Activated B cell treated with CpG ODN at 0.5 μM for 24 hours (primary cell): ENCODE measurements around the gene ZFHX2. TPM values are rescaled to one million over a fixed set of nuclear protein-coding genes. Genes with fewer than 3 reads are reported as not detected.

Experiments used
- ATAC-seq: fragments of 200-7000 bp; cut with Tn5 transposase; one replicate; pipeline ENCODE4 v1.10.0; 2021; ENCODE audit warnings: low read depth, mild to moderate bottlenecking, moderate library complexity
- CTCF ChIA-PET: fragments of 350-600 bp; sonication (Branson Sonifier 250); formaldehyde crosslinking; loops from one replicate; lab custom pipeline; 2021; ENCODE audit warnings: antibody characterized with exemption; lab: Charles Lee
- POLR2A ChIA-PET: fragments of 350-600 bp; sonication (Branson Sonifier 250); formaldehyde crosslinking; loops from one replicate; lab custom pipeline; 2021; ENCODE audit warnings: antibody characterized with exemption; lab: Charles Lee
- DNase-seq: peaks from one replicate; pipeline ENCODE4 v3.0.0; 2022
- H3K27ac Mint-ChIP-seq: one replicate; pipeline ENCODE4 v1.8.0; 2020; ENCODE audit warnings: mixed read lengths
- H3K27me3 Mint-ChIP-seq: one replicate; pipeline ENCODE4 v1.8.0; 2021; ENCODE audit warnings: mixed read lengths
- H3K36me3 Mint-ChIP-seq: one replicate; pipeline ENCODE4 v1.8.0; 2021; ENCODE audit warnings: low read depth, mixed read lengths
- H3K4me1 Mint-ChIP-seq: one replicate; pipeline ENCODE4 v1.8.0; 2021; ENCODE audit warnings: mixed read lengths
- H3K4me3 Mint-ChIP-seq: one replicate; pipeline ENCODE4 v1.8.0; 2020; ENCODE audit warnings: mild to moderate bottlenecking, mixed read lengths
- H3K9me3 Mint-ChIP-seq: one replicate; pipeline ENCODE4 v1.8.0; 2020; ENCODE audit warnings: mixed read lengths
- intact Hi-C: fragments of 100-400 bp; cut with micrococcal nuclease; formaldehyde crosslinking; loops from one replicate; pipeline ENCODE4 v1.15.1; 2024
- total RNA-seq: library from RNA; stranded (reverse); gene quantifications from 2 replicates; pipeline ENCODE4 v1.2.3, GENCODE V29; 2022
- TF ChIP-seq, protein P1 (sequence below): fragments of 200-600 bp; IDR thresholded peaks from one replicate; pipeline ENCODE4 v1.8.0; 2022; ENCODE audit warnings: antibody characterized with exemption, mild to moderate bottlenecking

Gene ZFHX2
- total RNA-seq, 1 donor from 2014 or later: 2.6 TPM

- CTCF ChIA-PET: no interaction called here
- POLR2A ChIA-PET: no interaction called here
- H3K27ac Mint-ChIP-seq: no peak overlapping the region
Measured at GRCh38 chr14:23528555-23528954, 23.0 kb downstream of the ZFHX2 start.

GRCh38 chr14:23525611-23526010, 26.0 kb downstream of the ZFHX2 start:
- DNase-seq: no peak
- POLR2A ChIA-PET: no interaction called here
- CTCF ChIA-PET: no interaction called here
- Mint-ChIP-seq H3K4me1 (no peaks in the 10 kb centered on the region), H3K36me3 (no peaks in the 10 kb centered on the region), H3K4me3 (no peak overlapping the region), H3K27ac (no peak overlapping the region), H3K9me3 (no peaks in the 10 kb centered on the region), H3K27me3 (no peaks in the 10 kb centered on the region)
- TF ChIP-seq, protein P1, sequence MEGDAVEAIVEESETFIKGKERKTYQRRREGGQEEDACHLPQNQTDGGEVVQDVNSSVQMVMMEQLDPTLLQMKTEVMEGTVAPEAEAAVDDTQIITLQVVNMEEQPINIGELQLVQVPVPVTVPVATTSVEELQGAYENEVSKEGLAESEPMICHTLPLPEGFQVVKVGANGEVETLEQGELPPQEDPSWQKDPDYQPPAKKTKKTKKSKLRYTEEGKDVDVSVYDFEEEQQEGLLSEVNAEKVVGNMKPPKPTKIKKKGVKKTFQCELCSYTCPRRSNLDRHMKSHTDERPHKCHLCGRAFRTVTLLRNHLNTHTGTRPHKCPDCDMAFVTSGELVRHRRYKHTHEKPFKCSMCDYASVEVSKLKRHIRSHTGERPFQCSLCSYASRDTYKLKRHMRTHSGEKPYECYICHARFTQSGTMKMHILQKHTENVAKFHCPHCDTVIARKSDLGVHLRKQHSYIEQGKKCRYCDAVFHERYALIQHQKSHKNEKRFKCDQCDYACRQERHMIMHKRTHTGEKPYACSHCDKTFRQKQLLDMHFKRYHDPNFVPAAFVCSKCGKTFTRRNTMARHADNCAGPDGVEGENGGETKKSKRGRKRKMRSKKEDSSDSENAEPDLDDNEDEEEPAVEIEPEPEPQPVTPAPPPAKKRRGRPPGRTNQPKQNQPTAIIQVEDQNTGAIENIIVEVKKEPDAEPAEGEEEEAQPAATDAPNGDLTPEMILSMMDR: no peak
- intact Hi-C loops: no loop called here
- ATAC-seq: no peak

More at GRCh38 chr14:23528555-23528954, 23.0 kb downstream of the ZFHX2 start:
- TF ChIP-seq, protein P1: no peak
- H3K36me3 Mint-ChIP-seq: no peaks in the 10 kb centered on the region
- H3K27me3 Mint-ChIP-seq: no peaks in the 10 kb centered on the region
- no peak overlapping the region for H3K4me3 Mint-ChIP-seq
- no peaks in the 10 kb centered on the region for H3K4me1 Mint-ChIP-seq
- ATAC-seq (no peak), DNase-seq (no peak)
- H3K9me3 Mint-ChIP-seq: no peaks in the 10 kb centered on the region
- intact Hi-C loops: no loop called here

GRCh38 chr14:23524954-23525353, 26.6 kb downstream of the ZFHX2 start:
- ATAC-seq (no peak), DNase-seq (no peak)
- H3K27me3 Mint-ChIP-seq: no peaks in the 10 kb centered on the region
- ChIA-PET CTCF (no interaction called here), POLR2A (no interaction called here)
- TF ChIP-seq, protein P1: no peak
- H3K9me3 Mint-ChIP-seq: no peaks in the 10 kb centered on the region
- H3K4me3 Mint-ChIP-seq: no peak overlapping the region
- H3K27ac Mint-ChIP-seq: no peak overlapping the region
- intact Hi-C loops: no loop called here
- H3K36me3 Mint-ChIP-seq: no peaks in the 10 kb centered on the region
- H3K4me1 Mint-ChIP-seq: no peaks in the 10 kb centered on the region

GRCh38 chr14:23523229-23524016, 28.1 kb downstream of the ZFHX2 start:
- H3K27ac Mint-ChIP-seq: no peak overlapping the region
- ChIA-PET POLR2A (no interaction called here), CTCF (no interaction called here)
- H3K36me3 Mint-ChIP-seq: peaks cover 2% of the 10 kb centered on the region
- no peaks in the 10 kb centered on the region for H3K27me3 Mint-ChIP-seq
- H3K9me3 Mint-ChIP-seq: no peaks in the 10 kb centered on the region
- no peak overlapping the region for H3K4me3 Mint-ChIP-seq
- no peaks in the 10 kb centered on the region for H3K4me1 Mint-ChIP-seq
- TF ChIP-seq, protein P1: no peak
- no peak for ATAC-seq
- intact Hi-C loops: no loop called here
- no peak for DNase-seq

DNA sequence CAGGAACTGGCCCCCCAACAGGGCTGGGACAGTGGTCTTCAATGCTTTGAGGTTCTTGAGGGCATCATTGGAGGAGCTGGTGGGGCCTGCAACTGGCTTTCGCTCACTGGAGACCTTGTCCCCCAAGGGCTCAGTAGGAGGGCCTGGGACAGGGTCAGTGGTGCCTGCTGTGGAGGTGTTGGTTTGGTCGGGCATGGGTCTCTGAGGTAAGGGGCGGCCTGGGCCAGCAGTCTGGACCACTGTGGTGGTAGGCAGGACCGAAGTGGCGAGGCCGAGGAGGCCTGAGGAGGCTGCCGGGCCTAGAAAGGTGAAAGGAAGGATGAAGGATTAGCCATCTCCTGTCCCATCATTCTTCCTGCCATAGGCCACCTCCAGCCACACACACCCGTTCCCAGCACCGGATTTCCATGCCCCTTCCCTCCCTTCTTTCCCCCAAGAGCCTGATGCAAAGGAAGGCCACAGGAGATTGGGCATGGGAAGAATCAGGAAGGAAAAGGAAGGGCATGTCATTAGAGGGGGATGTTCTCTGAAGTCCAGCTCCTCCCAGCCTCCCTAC, 28.8 kb downstream of the ZFHX2 start:
- Mint-ChIP-seq H3K9me3 (no peaks in the 10 kb centered on the region), H3K27ac (no peak overlapping the region), H3K4me1 (no peaks in the 10 kb centered on the region), H3K36me3 (peaks cover 2% of the 10 kb centered on the region), H3K4me3 (no peak overlapping the region), H3K27me3 (no peaks in the 10 kb centered on the region)
- TF ChIP-seq, protein P1: no peak
- POLR2A ChIA-PET: no interaction called here
- ATAC-seq (no peak), DNase-seq (no peak)
- CTCF ChIA-PET: no interaction called here
- intact Hi-C loops: no loop called here
